ENCODE results near the gene RCAN1. TPM values are rescaled to one million over a fixed set of nuclear protein-coding genes. Genes with fewer than 3 reads are reported as not detected.

Gene RCAN1
- total RNA-seq, 5 donors from 2014 or later (not counting 1 experiment from before 2014, with no cell fraction given), result 5.2 to 8.2 (median 5.8) TPM

DNA sequence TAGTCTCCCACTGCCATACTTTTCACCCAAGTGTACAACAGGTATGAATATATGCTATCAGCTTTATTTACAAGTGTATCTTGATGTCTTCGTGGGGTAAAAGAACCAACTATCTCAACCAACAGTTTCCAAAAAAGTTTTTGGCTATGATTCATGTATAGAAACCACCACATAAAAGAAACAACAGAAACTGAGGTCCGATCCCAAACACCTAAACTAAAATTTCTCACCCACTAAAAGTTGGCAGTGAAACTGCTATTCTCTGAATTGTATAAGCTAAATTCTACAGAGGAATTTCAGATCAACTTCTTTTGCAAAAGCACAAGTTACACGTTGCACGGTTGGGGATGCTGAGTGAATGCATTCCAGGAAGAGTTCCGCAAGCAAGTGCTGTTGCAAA is 97.9 kb downstream of the RCAN1 start:
- Histone ChIP-seq H3K27me3 (replicated peaks in 1 of 2; ENCODE audit: control insufficient read depth in 2 of 2, extremely low read depth in 1 of 2, insufficient read depth in 2 of 2, low read length in 1 of 2) (no peaks in the 10 kb centered on the region), H3K4me1 (ENCODE audit: control insufficient read depth in 1 of 2, extremely low read depth in 1 of 2, insufficient read depth in 2 of 2, low read length in 2 of 2) (peaks cover 0 to 2% of the 10 kb centered on the region in 2 experiments), H3K27ac (ENCODE audit: low read length) (no peak overlapping the region), H3K4me3 (ENCODE audit: control insufficient read depth in 1 of 2, extremely low read depth in 1 of 2, low read length in 1 of 2) (no peak overlapping the region), H3K36me3 (ENCODE audit: control insufficient read depth in 2 of 2, extremely low read depth in 1 of 2, insufficient read depth in 1 of 2, low read length in 1 of 2) (peaks cover 0 to 7% of the 10 kb centered on the region in 2 donors), H3K9me3 (no peaks in the 10 kb centered on the region)
- Mint-ChIP-seq H3K27me3 (no peaks in the 10 kb centered on the region), H3K4me3 (no peak overlapping the region), H3K36me3 (peaks cover 31% of the 10 kb centered on the region), H3K27ac (no peak overlapping the region), H3K9me3 (no peaks in the 10 kb centered on the region), H3K4me1 (peaks cover 0 to 7% (median 5%) of the 10 kb centered on the region in 3 donors)
- ChIA-PET POLR2A (no interaction called here), CTCF (no interaction called here)
- DNase-seq (no peak), ATAC-seq (replicated peaks in 1 of 4) (no peak)
- 80% methylated on average over 3 of the region's 5 CpGs for WGBS (ENCODE audit: insufficient coverage)

DNA sequence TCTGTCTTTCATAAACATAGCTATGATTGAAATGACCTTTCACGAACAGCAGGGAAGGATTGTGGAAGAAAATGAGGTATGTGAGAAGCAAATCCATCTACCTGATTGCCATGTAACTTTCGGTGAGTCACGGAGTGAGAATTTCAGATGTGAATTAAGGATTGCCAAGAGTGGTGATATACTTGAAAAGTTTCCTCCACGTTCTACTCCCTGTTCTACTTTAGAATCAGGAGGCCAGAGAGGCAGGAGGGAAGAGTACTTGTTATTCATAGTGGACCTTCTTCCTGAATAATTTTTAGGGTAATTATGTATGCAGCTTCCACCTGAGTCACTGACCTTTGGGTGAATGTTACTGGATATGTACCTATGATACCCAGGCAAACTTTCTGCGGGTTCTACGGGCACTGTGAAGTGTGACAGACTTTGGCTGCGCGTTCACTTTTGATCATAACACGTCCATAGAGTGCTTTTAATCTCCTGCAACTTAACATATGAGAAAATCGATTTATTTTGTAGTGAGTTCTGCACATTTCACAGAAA is 100.3 kb downstream of the RCAN1 start:
- Histone ChIP-seq H3K27me3 (replicated peaks in 1 of 2; ENCODE audit: control insufficient read depth in 2 of 2, extremely low read depth in 1 of 2, insufficient read depth in 2 of 2, low read length in 1 of 2) (no peaks in the 10 kb centered on the region), H3K9me3 (no peaks in the 10 kb centered on the region), H3K4me3 (ENCODE audit: control insufficient read depth in 1 of 2, extremely low read depth in 1 of 2, low read length in 1 of 2) (no peak overlapping the region), H3K27ac (ENCODE audit: low read length) (no peak overlapping the region), H3K36me3 (ENCODE audit: control insufficient read depth in 2 of 2, extremely low read depth in 1 of 2, insufficient read depth in 1 of 2, low read length in 1 of 2) (no peaks in the 10 kb centered on the region), H3K4me1 (ENCODE audit: control insufficient read depth in 1 of 2, extremely low read depth in 1 of 2, insufficient read depth in 2 of 2, low read length in 2 of 2) (peaks cover 0 to 2% of the 10 kb centered on the region in 2 experiments)
- H3K4me3 Mint-ChIP-seq, result no peak overlapping the region
- CTCF ChIA-PET, result no interaction called here
- peaks cover 0 to 6% of the 10 kb centered on the region in 2 donors for H3K27me3 Mint-ChIP-seq
- POLR2A ChIA-PET, result no interaction called here
- no CpG with 5 or more reads among the region's 10 CpGs for WGBS (ENCODE audit: insufficient coverage)
- no peak for DNase-seq
- H3K27ac Mint-ChIP-seq, result no peak overlapping the region
- ATAC-seq (replicated peaks in 1 of 4), result no peak
- H3K36me3 Mint-ChIP-seq, result peaks cover 16% of the 10 kb centered on the region
- no peaks in the 10 kb centered on the region for H3K9me3 Mint-ChIP-seq
- H3K4me1 Mint-ChIP-seq, result peaks cover 0 to 7% (median 5%) of the 10 kb centered on the region in 3 donors

DNA sequence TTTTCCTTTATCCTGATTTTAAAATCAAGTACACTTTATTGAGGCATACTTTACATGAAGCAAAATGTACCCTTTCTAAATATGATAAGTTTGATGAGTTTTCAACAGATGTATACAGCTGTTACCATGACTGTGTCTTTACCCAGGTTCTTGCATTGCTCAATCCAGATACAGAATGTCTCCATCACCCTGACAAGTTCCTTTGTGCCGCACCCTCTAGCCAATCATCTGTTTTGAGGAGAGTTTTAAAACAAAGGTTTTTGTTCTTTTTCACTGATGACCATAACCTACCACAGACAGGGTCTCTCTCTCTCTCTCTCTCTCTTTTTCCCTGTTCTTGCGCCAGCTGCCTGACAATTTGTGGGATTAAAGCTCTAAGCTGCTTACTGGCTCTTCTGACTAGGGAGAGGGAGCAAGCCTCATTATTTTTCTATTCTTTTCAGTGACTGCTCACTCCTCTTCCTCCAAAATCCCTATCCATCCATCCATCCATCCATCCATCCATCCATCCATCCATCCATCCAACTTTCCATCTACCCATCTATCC is 101.7 kb downstream of the RCAN1 start:
- H3K36me3 ChIP-seq (ENCODE audit: control insufficient read depth in 2 of 2, extremely low read depth in 1 of 2, insufficient read depth in 1 of 2, low read length in 1 of 2), result no peaks in the 10 kb centered on the region
- ChIA-PET POLR2A (no interaction called here), CTCF (no interaction called here)
- DNase-seq (no peak), ATAC-seq (replicated peaks in 1 of 4) (no peak)
- H3K4me3 ChIP-seq (ENCODE audit: control insufficient read depth in 1 of 2, extremely low read depth in 1 of 2, low read length in 1 of 2), result no peak overlapping the region
- Mint-ChIP-seq H3K4me3 (no peak overlapping the region), H3K36me3 (peaks cover 14% of the 10 kb centered on the region), H3K4me1 (peaks cover 0 to 7% (median 5%) of the 10 kb centered on the region in 3 donors), H3K27me3 (peaks cover 0 to 6% of the 10 kb centered on the region in 2 donors), H3K27ac (no peak overlapping the region), H3K9me3 (no peaks in the 10 kb centered on the region)
- whole genome bisulfite sequencing (ENCODE audit: insufficient coverage), result no CpG with 5 or more reads among the region's 2 CpGs
- peaks cover 0 to 2% of the 10 kb centered on the region in 2 experiments for H3K4me1 ChIP-seq (ENCODE audit: control insufficient read depth in 1 of 2, extremely low read depth in 1 of 2, insufficient read depth in 2 of 2, low read length in 2 of 2)
- H3K9me3 ChIP-seq, result no peaks in the 10 kb centered on the region
- no peak overlapping the region for H3K27ac ChIP-seq (ENCODE audit: low read length)
- H3K27me3 ChIP-seq (replicated peaks in 1 of 2; ENCODE audit: control insufficient read depth in 2 of 2, extremely low read depth in 1 of 2, insufficient read depth in 2 of 2, low read length in 1 of 2), result peaks cover 0 to 4% of the 10 kb centered on the region in 2 experiments

DNA sequence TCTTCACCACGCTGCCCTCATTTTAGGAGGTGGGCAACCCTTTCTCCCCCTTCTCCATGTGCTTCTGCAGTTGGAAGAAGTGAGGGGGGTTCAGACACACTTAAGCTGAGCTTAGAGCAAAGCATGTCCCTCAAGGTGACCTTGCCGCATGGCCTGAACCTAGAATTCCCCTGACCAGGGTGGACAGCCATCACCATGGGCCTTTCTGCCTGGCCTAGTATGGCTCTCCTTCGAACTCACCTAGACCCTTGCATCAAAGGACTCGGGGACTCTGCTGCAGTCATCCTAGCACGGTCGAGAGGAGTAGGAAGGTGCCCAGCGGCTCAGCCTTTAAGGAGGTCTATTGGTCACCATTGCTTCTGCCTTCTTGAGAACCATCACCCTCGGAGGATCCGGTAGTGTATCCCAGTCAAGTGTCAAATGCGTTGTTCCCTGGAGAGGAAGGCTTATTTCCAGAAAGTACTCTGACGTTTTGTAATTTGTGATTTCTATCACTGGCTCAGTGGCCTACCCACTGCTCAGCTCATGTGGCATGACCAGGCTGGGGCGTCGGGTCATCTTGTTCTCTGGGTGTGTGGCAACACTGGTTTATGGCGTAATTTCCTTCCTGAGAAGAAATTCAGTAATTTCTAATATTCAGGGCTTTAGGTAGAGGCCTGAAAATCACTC is 103.0 kb downstream of the RCAN1 start, which contains the start of gene KCNE1:
Gene KCNE1, minus strand, starts transcription at position 424 of the 669 bp plus-strand sequence. CDS start 62,576 bp downstream, outside the sequence.
- Histone ChIP-seq H3K4me3 (ENCODE audit: control insufficient read depth in 1 of 2, extremely low read depth in 1 of 2, low read length in 1 of 2) (no peak within 1 kb of the TSS), H3K36me3 (ENCODE audit: control insufficient read depth in 2 of 2, extremely low read depth in 1 of 2, insufficient read depth in 1 of 2, low read length in 1 of 2) (no peaks in the 10 kb centered on the region), H3K27ac (ENCODE audit: low read length) (no peak within 1 kb of the TSS), H3K4me1 (ENCODE audit: control insufficient read depth in 1 of 2, extremely low read depth in 1 of 2, insufficient read depth in 2 of 2, low read length in 2 of 2) (no peaks in the 10 kb centered on the region), H3K27me3 (replicated peaks in 1 of 2; ENCODE audit: control insufficient read depth in 2 of 2, extremely low read depth in 1 of 2, insufficient read depth in 2 of 2, low read length in 1 of 2) (peaks cover 0 to 4% of the 10 kb centered on the region in 2 experiments), H3K9me3 (no peaks in the 10 kb centered on the region)
- DNase-seq (peak in 4 of 35 experiments; percentile 6 to 38 (median 10)), ATAC-seq (replicated peaks in 1 of 4) (no peak)
- 95% methylated on average over 10 of the region's 14 CpGs for WGBS (ENCODE audit: insufficient coverage)
- peaks cover 3% of the 10 kb centered on the region for H3K36me3 Mint-ChIP-seq
- H3K27me3 Mint-ChIP-seq, result peaks cover 3 to 6% of the 10 kb centered on the region in 2 donors
- H3K9me3 Mint-ChIP-seq, result no peaks in the 10 kb centered on the region
- no peaks in the 10 kb centered on the region for H3K4me1 Mint-ChIP-seq
- POLR2A ChIA-PET, result no interaction called here
- CTCF ChIA-PET, result no interaction called here
- H3K27ac Mint-ChIP-seq, result no peak within 1 kb of the TSS
- H3K4me3 Mint-ChIP-seq, result no peak within 1 kb of the TSS

DNA sequence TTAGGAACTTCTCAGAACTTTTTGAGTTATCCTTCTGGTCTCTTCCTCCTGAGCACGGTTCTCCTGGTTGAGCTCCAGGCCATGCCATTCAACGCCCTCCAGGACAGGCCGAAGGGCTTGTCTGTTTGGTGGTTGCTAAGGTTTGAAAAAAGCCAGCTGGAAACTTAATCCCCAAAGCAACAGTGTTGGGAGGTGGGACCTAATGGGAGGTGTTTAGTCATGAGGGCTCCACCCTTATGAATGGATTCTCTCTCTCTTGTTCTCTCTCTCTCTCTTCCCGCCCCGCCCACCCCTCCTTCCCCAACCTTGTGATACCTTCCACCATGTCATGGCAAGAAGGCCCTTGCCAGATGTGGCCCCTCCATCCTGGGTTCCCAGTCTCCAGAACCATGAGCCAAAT is 103.7 kb downstream of the RCAN1 start:
- no peaks in the 10 kb centered on the region for H3K4me1 ChIP-seq (ENCODE audit: control insufficient read depth in 1 of 2, extremely low read depth in 1 of 2, insufficient read depth in 2 of 2, low read length in 2 of 2)
- no peak overlapping the region for H3K4me3 ChIP-seq (ENCODE audit: control insufficient read depth in 1 of 2, extremely low read depth in 1 of 2, low read length in 1 of 2)
- H3K9me3 ChIP-seq, result no peaks in the 10 kb centered on the region
- ATAC-seq (replicated peaks in 1 of 4), result no peak
- no peak overlapping the region for H3K27ac ChIP-seq (ENCODE audit: low read length)
- CTCF ChIA-PET, result no interaction called here
- no peaks in the 10 kb centered on the region for H3K4me1 Mint-ChIP-seq
- 86% methylated on average over 1 of the region's 5 CpGs for WGBS (ENCODE audit: insufficient coverage)
- no peak overlapping the region for H3K27ac Mint-ChIP-seq
- peaks cover 0 to 7% of the 10 kb centered on the region in 2 experiments for H3K27me3 ChIP-seq (replicated peaks in 1 of 2; ENCODE audit: control insufficient read depth in 2 of 2, extremely low read depth in 1 of 2, insufficient read depth in 2 of 2, low read length in 1 of 2)
- POLR2A ChIA-PET, result no interaction called here
- no peak for DNase-seq
- no peaks in the 10 kb centered on the region for H3K9me3 Mint-ChIP-seq
- H3K27me3 Mint-ChIP-seq, result peaks cover 3 to 6% of the 10 kb centered on the region in 2 donors
- peaks cover 3% of the 10 kb centered on the region for H3K36me3 Mint-ChIP-seq
- no peak overlapping the region for H3K4me3 Mint-ChIP-seq
- no peaks in the 10 kb centered on the region for H3K36me3 ChIP-seq (ENCODE audit: control insufficient read depth in 2 of 2, extremely low read depth in 1 of 2, insufficient read depth in 1 of 2, low read length in 1 of 2)

GRCh38 chr21:34510148-34511142 is 104.5 kb downstream of the RCAN1 start:
- 72% methylated on average over 11 of the region's 15 CpGs for WGBS (ENCODE audit: insufficient coverage)
- ChIA-PET CTCF (no interaction called here), POLR2A (no interaction called here)
- no peaks in the 10 kb centered on the region for H3K4me1 ChIP-seq (ENCODE audit: control insufficient read depth in 1 of 2, extremely low read depth in 1 of 2, insufficient read depth in 2 of 2, low read length in 2 of 2)
- no peak overlapping the region for H3K4me3 ChIP-seq (ENCODE audit: control insufficient read depth in 1 of 2, extremely low read depth in 1 of 2, low read length in 1 of 2)
- H3K4me3 Mint-ChIP-seq, result no peak overlapping the region
- no peaks in the 10 kb centered on the region for H3K9me3 ChIP-seq
- H3K9me3 Mint-ChIP-seq, result no peaks in the 10 kb centered on the region
- ATAC-seq (replicated peaks in 1 of 4) (peak in 1 of 4 experiments; percentile 34), DNase-seq (peak in 14 of 35 experiments; percentile 2 to 53 (median 18))
- H3K36me3 ChIP-seq (ENCODE audit: control insufficient read depth in 2 of 2, extremely low read depth in 1 of 2, insufficient read depth in 1 of 2, low read length in 1 of 2), result no peaks in the 10 kb centered on the region
- no peak overlapping the region for H3K27ac Mint-ChIP-seq
- H3K27me3 ChIP-seq (replicated peaks in 1 of 2; ENCODE audit: control insufficient read depth in 2 of 2, extremely low read depth in 1 of 2, insufficient read depth in 2 of 2, low read length in 1 of 2), result peaks cover 0 to 7% of the 10 kb centered on the region in 2 experiments
- H3K36me3 Mint-ChIP-seq, result peaks cover 3% of the 10 kb centered on the region
- H3K27me3 Mint-ChIP-seq, result peaks cover 5 to 6% of the 10 kb centered on the region in 2 donors
- no peaks in the 10 kb centered on the region for H3K4me1 Mint-ChIP-seq
- H3K27ac ChIP-seq (ENCODE audit: low read length), result no peak overlapping the region
